H9 (cell line): ENCODE data around the gene F13B. TPM values are rescaled to one million over a fixed set of nuclear protein-coding genes. Genes with fewer than 3 reads are reported as not detected.

Experiments
- DNase-seq: peaks from one replicate; pipeline ENCODE4 v3.0.0-alpha.2; 2017
- H2AFZ ChIP-seq: one replicate; pipeline ENCODE4 v1.6.1; 2013; ENCODE audit warnings: mild to moderate bottlenecking, low read length, control low read depth, moderate library complexity
- H2AK5ac ChIP-seq: 2 replicates; pipeline ENCODE4 v1.6.1; 2013; ENCODE audit warnings: low read length, control low read depth, mixed read lengths; ENCODE audit not compliant: insufficient read length
- H2BK120ac ChIP-seq: one replicate; pipeline ENCODE4 v1.6.1; 2013; ENCODE audit warnings: low read depth, mild to moderate bottlenecking, low read length, control low read depth, inconsistent platforms; ENCODE audit not compliant: poor library complexity, severe bottlenecking
- H2BK12ac ChIP-seq: 2 replicates; pipeline ENCODE4 v1.6.1; 2013; ENCODE audit warnings: low read length, control low read depth, mixed read lengths, low read depth; ENCODE audit not compliant: insufficient read length
- H2BK15ac ChIP-seq: 2 replicates; pipeline ENCODE4 v1.6.1; 2013; ENCODE audit warnings: low read depth, low read length, control low read depth
- H2BK20ac ChIP-seq: one replicate; pipeline ENCODE4 v1.6.1; 2013; ENCODE audit warnings: low read depth, mild to moderate bottlenecking, low read length, control low read depth, inconsistent platforms; ENCODE audit not compliant: poor library complexity, severe bottlenecking
- H2BK5ac ChIP-seq: 2 replicates; pipeline ENCODE4 v1.6.1; 2013; ENCODE audit warnings: low read length, control low read depth, mixed read lengths; ENCODE audit not compliant: insufficient read length
- H3K14ac ChIP-seq: 2 replicates; pipeline ENCODE4 v1.6.1; 2013; ENCODE audit warnings: low read length, control low read depth; ENCODE audit not compliant: insufficient read depth
- H3K18ac ChIP-seq: 2 replicates; pipeline ENCODE4 v1.6.1; 2013; ENCODE audit warnings: low read depth, mild to moderate bottlenecking, mixed read lengths, low read length, control low read depth; ENCODE audit not compliant: insufficient read length
- H3K23ac ChIP-seq: 2 replicates; pipeline ENCODE4 v1.6.1; 2013; ENCODE audit warnings: low read length, control low read depth, mixed read lengths, low read depth; ENCODE audit not compliant: insufficient read length
- H3K23me2 ChIP-seq: 2 replicates; pipeline ENCODE4 v1.6.1; 2013; ENCODE audit warnings: low read depth, mild to moderate bottlenecking, mixed read lengths, low read length, control low read depth; ENCODE audit not compliant: insufficient read length, poor library complexity, severe bottlenecking
- H3K27ac ChIP-seq: 2 replicates; pipeline ENCODE4 v1.5.1; 2013; ENCODE audit warnings: low read length, control low read depth, mixed read lengths, low read depth; ENCODE audit not compliant: insufficient read length
- H3K27me3 ChIP-seq: 2 replicates; pipeline ENCODE4 v1.6.1; 2013; ENCODE audit warnings: low read length, control low read depth, inconsistent platforms; ENCODE audit not compliant: insufficient read depth
- H3K4ac ChIP-seq: 2 replicates; pipeline ENCODE4 v1.6.1; 2013; ENCODE audit warnings: low read depth, mild to moderate bottlenecking, control low read depth, inconsistent platforms, low read length, moderate library complexity
- H3K4me1 ChIP-seq: 2 replicates; pipeline ENCODE4 v1.6.1; 2013; ENCODE audit warnings: low read length, control low read depth, inconsistent platforms; ENCODE audit not compliant: insufficient read depth
- H3K4me2 ChIP-seq: 2 replicates; pipeline ENCODE4 v1.6.1; 2013; ENCODE audit warnings: low read length, control low read depth, mixed read lengths; ENCODE audit not compliant: insufficient read length, insufficient read depth
- H3K56ac ChIP-seq: 2 replicates; pipeline ENCODE4 v1.6.1; 2013; ENCODE audit warnings: low read depth, mild to moderate bottlenecking, mixed read lengths, low read length, control low read depth; ENCODE audit not compliant: insufficient read length
- H3K79me1 ChIP-seq: 2 replicates; pipeline ENCODE4 v1.6.1; 2013; ENCODE audit warnings: low read depth, mild to moderate bottlenecking, moderate library complexity, low read length, control low read depth, inconsistent platforms; ENCODE audit not compliant: insufficient read depth, poor library complexity, severe bottlenecking
- H3K79me2 ChIP-seq: 2 replicates; pipeline ENCODE4 v1.6.1; 2013; ENCODE audit warnings: low read length, control low read depth, inconsistent platforms; ENCODE audit not compliant: insufficient read depth
- H3K9ac ChIP-seq: 2 replicates; pipeline ENCODE4 v1.6.1; 2013; ENCODE audit warnings: low read length, control low read depth, mixed read lengths; ENCODE audit not compliant: insufficient read length; ENCODE audit errors: extremely low read depth
- H3K9me3 ChIP-seq: one replicate; pipeline ENCODE4 v1.6.1; 2013; ENCODE audit warnings: low read depth, low read length, inconsistent platforms; ENCODE audit not compliant: control insufficient read depth
- H3T11ph ChIP-seq: one replicate; pipeline ENCODE4 v1.6.1; 2013; ENCODE audit warnings: mild to moderate bottlenecking, low read length, control low read depth, inconsistent platforms
- H4K20me1 ChIP-seq: one replicate; pipeline ENCODE4 v1.6.1; 2013; ENCODE audit not compliant: control insufficient read depth, insufficient read length, insufficient read depth
- H4K5ac ChIP-seq: 2 replicates; pipeline ENCODE4 v1.6.1; 2013; ENCODE audit warnings: low read depth, mild to moderate bottlenecking, mixed read lengths, low read length, control low read depth; ENCODE audit not compliant: insufficient read length
- H4K8ac ChIP-seq: replicated peaks from 2 replicates; pipeline ENCODE4 v1.6.1; 2013; ENCODE audit warnings: low read length, control low read depth, mixed read lengths, low read depth; ENCODE audit not compliant: insufficient read length
- H4K91ac ChIP-seq: 2 replicates; pipeline ENCODE4 v1.6.1; 2013; ENCODE audit warnings: low read depth, mild to moderate bottlenecking, moderate library complexity, mixed read lengths, low read length, control low read depth; ENCODE audit not compliant: insufficient read length
- H3K27ac Mint-ChIP-seq, 3 experiments: 2 replicates in 2 of 3; 3 replicates in 1 of 3; pipeline ENCODE4 v1.8.0; 2020 to 2021; ENCODE audit warnings: mixed read lengths in 3 of 3, mild to moderate bottlenecking in 1 of 3, moderate library complexity in 1 of 3
- H3K27me3 Mint-ChIP-seq: 2 replicates; pipeline ENCODE4 v1.8.0; 2021; ENCODE audit warnings: low read depth, mild to moderate bottlenecking, moderate library complexity, mixed read lengths
- H3K36me3 Mint-ChIP-seq, 3 experiments: 2 replicates in 2 of 3; 3 replicates in 1 of 3; pipeline ENCODE4 v1.8.0; 2020 to 2021; ENCODE audit warnings: low read depth in 3 of 3, mixed read lengths in 3 of 3; ENCODE audit not compliant: insufficient read depth in 1 of 3
- H3K4me1 Mint-ChIP-seq, 2 experiments: 2 replicates each; pipeline ENCODE4 v1.8.0; 2020; ENCODE audit warnings: mixed read lengths in 2 of 2
- H3K4me3 Mint-ChIP-seq, 2 experiments: 2 replicates in 1 of 2; 3 replicates in 1 of 2; pipeline ENCODE4 v1.8.0; 2020 to 2021; ENCODE audit warnings: mild to moderate bottlenecking in 2 of 2, mixed read lengths in 2 of 2, moderate library complexity in 1 of 2
- H3K9me3 Mint-ChIP-seq, 2 experiments: 2 replicates in 1 of 2; 3 replicates in 1 of 2; pipeline ENCODE4 v1.8.0; 2020; ENCODE audit warnings: mild to moderate bottlenecking in 2 of 2, mixed read lengths in 2 of 2, moderate library complexity in 1 of 2
- CTCF ChIP-seq: fragments of 200-600 bp; sonication (generic); conservative IDR thresholded peaks from 3 replicates; pipeline ENCODE4 v1.8.0; 2021; ENCODE audit warnings: antibody characterized with exemption, mild to moderate bottlenecking
- WGBS: extraction: QIAGEN DNeasy Blood & Tissue Kit; methylation state at CpG from one replicate; pipeline ENCODE4 v1.1.7; 2013; ENCODE audit warnings: missing lambda C conversion rate, low lambda C conversion rate, mixed read lengths; ENCODE audit not compliant: insufficient read length; ENCODE audit errors: extremely low coverage; 5-methylcytosine and 5-hydroxymethylcytosine counted together
- long read RNA-seq: library from polyadenylated mRNA; unstranded; transcript quantifications from one replicate; pipeline ENCODE4 v2.0.0, GENCODE V29; 2020
- total RNA-seq: library from RNA; stranded (reverse); gene quantifications from 2 replicates; pipeline ENCODE4 v1.2.1, GENCODE V29; 2021

The F13B gene
- total RNA-seq: not detected in 2 replicates
- long read RNA-seq: 0 reads

- Histone ChIP-seq H3K4me1 (no peaks in the 10 kb centered on the region), H3K4ac (no peak within 1 kb of the TSS), H3K27me3 (no peaks in the 10 kb centered on the region), H2BK12ac (no peak within 1 kb of the TSS), H2BK20ac (no peak within 1 kb of the TSS), H3T11ph (no peak within 1 kb of the TSS), H3K14ac (no peak within 1 kb of the TSS), H3K56ac (no peak within 1 kb of the TSS), H2BK5ac (no peak within 1 kb of the TSS), H3K9ac (no peak within 1 kb of the TSS), H4K5ac (no peak within 1 kb of the TSS), H3K18ac (no peak within 1 kb of the TSS), H3K79me2 (no peaks in the 10 kb centered on the region), H4K20me1 (no peaks in the 10 kb centered on the region), H3K9me3 (no peaks in the 10 kb centered on the region), H3K4me2 (no peak within 1 kb of the TSS), H3K79me1 (no peaks in the 10 kb centered on the region), H3K23ac (no peak within 1 kb of the TSS), H4K91ac (no peak within 1 kb of the TSS), H2AK5ac (no peak within 1 kb of the TSS), H4K8ac (no peak within 1 kb of the TSS), H3K27ac (no peak within 1 kb of the TSS), H2BK15ac (no peak within 1 kb of the TSS), H2BK120ac (no peak within 1 kb of the TSS), H3K23me2 (no peaks in the 10 kb centered on the region), H2AFZ (no peak within 1 kb of the TSS)
- TF ChIP-seq CTCF: peak; percentile 31; the same call in 2 of the 3 replicates
- WGBS: no CpG with 5 or more reads among the region's 3 CpGs
- Mint-ChIP-seq H3K27me3 (no peaks in the 10 kb centered on the region), H3K36me3 (peaks cover 0 to 1% (median 0%) of the 10 kb centered on the region in 3 experiments; a peak in 2 of 7 replicates), H3K4me3 (no peak within 1 kb of the TSS), H3K27ac (no peak within 1 kb of the TSS), H3K9me3 (peaks cover 2 to 6% of the 10 kb centered on the region in 2 experiments; a peak in 3 of 5 replicates), H3K4me1 (no peaks in the 10 kb centered on the region)
- DNase-seq: no peak
Observed at GRCh38 chr1:197066719-197067456, at the start of gene F13B. Gene F13B (minus strand): TSS chr1:197067260. CDS start chr1:197067223, 37 bp downstream.
